ENCODE data around the gene IQCF6. TPM values are rescaled to one million over a fixed set of nuclear protein-coding genes. Genes with fewer than 3 reads are reported as not detected.
"Not testable (repeated sequence)": the region's sequence is repeated elsewhere in the genome, so short reads cannot be mapped to it uniquely, and the experiment has no call there.

Gene IQCF6
- total and polyA plus RNA-seq, 2 donors (not counting 3 experiments of a cell fraction or from before 2014, with no cell fraction given) = not detected

GRCh38 chr3:51759203-51759602 lies 19.8 kb downstream of the IQCF6 start:
- Histone ChIP-seq H2AFZ (ENCODE audit: low read depth, low read length) (no peak overlapping the region), H4K20me1 (replicated peaks; ENCODE audit: control insufficient read depth, extremely low read depth, insufficient read depth, low read length) (no peaks in the 10 kb centered on the region), H3K27ac (ENCODE audit: insufficient read depth, low read depth, low read length) (no peak overlapping the region), H3K9me1 (replicated peaks; ENCODE audit: control insufficient read depth, extremely low read depth, insufficient read depth, low read length) (no peaks in the 10 kb centered on the region), H3K27me3 (ENCODE audit: control insufficient read depth in 2 of 2, insufficient read depth in 2 of 2, low read length in 2 of 2) (no peaks in the 10 kb centered on the region), H3K4me3 (replicated peaks in 1 of 3; ENCODE audit: insufficient read depth in 1 of 3, low read depth in 1 of 3, low read length in 3 of 3) (no peak overlapping the region), H3K4me2 (ENCODE audit: insufficient read depth, low read length) (no peak overlapping the region), H3K4me1 (ENCODE audit: control insufficient read depth, extremely low read depth, insufficient read depth, low read length) (no peaks in the 10 kb centered on the region), H3K79me2 (ENCODE audit: control insufficient read depth, insufficient read depth, low read length) (no peaks in the 10 kb centered on the region), H3K36me3 (ENCODE audit: control insufficient read depth in 2 of 2, extremely low read depth in 1 of 2, insufficient read depth in 2 of 2, low read length in 2 of 2) (no peaks in the 10 kb centered on the region), H3K9me3 (replicated peaks; ENCODE audit: control insufficient read depth, insufficient read depth, low read length) (no peaks in the 10 kb centered on the region), H3K9ac (replicated peaks; ENCODE audit: extremely low read depth, insufficient read depth, low read length) (no peak overlapping the region)
- TF ChIP-seq EZH2 (IDR thresholded peaks at IDR 0.05; ENCODE audit: borderline replicate concordance, low read depth, low read length, severe bottlenecking) (no peak), FOS (IDR thresholded peaks at IDR 0.05; ENCODE audit: borderline replicate concordance, insufficient read depth, low read length) (no peak)
- dilution Hi-C loops (cut with MboI; ENCODE audit: extremely low pct_ligation_motif_present, low sequenced_read_pairs) (no loop called here), intact Hi-C loops (cut with micrococcal nuclease) (no loop called here)
- no TSS peak for BruUV-seq (replicated peaks)
- DNase-seq (ENCODE audit: low read depth, low spot score) (no peak), FAIRE-seq (no peak)
- ChIA-PET POLR2A (no interaction called here), CTCF (no interaction called here)

- H3K36me3 ChIP-seq (ENCODE audit: control insufficient read depth in 2 of 2, extremely low read depth in 1 of 2, insufficient read depth in 2 of 2, low read length in 2 of 2); intact Hi-C loops (cut with micrococcal nuclease); POLR2A ChIA-PET; dilution Hi-C loops (cut with MboI; ENCODE audit: extremely low pct_ligation_motif_present, low sequenced_read_pairs); H3K9ac ChIP-seq (replicated peaks; ENCODE audit: extremely low read depth, insufficient read depth, low read length); H2AFZ ChIP-seq (ENCODE audit: low read depth, low read length); DNase-seq (ENCODE audit: low read depth, low spot score); BruUV-seq (replicated peaks); H3K27ac ChIP-seq (ENCODE audit: insufficient read depth, low read depth, low read length); H3K9me3 ChIP-seq (replicated peaks; ENCODE audit: control insufficient read depth, insufficient read depth, low read length); H3K27me3 ChIP-seq (ENCODE audit: control insufficient read depth in 2 of 2, insufficient read depth in 2 of 2, low read length in 2 of 2); H3K4me3 ChIP-seq (replicated peaks in 1 of 3; ENCODE audit: insufficient read depth in 1 of 3, low read depth in 1 of 3, low read length in 3 of 3); H3K4me2 ChIP-seq (ENCODE audit: insufficient read depth, low read length); H3K9me1 ChIP-seq (replicated peaks; ENCODE audit: control insufficient read depth, extremely low read depth, insufficient read depth, low read length); H3K79me2 ChIP-seq (ENCODE audit: control insufficient read depth, insufficient read depth, low read length); H4K20me1 ChIP-seq (replicated peaks; ENCODE audit: control insufficient read depth, extremely low read depth, insufficient read depth, low read length); FAIRE-seq; H3K4me1 ChIP-seq (ENCODE audit: control insufficient read depth, extremely low read depth, insufficient read depth, low read length): not testable (repeated sequence)
- CTCF ChIA-PET = interaction anchor here (1.3 kb wide), 1 partner anchor 46 kb away, joined by 3 read pairs; no protein-coding TSS in a partner anchor
These were observed 25.0 kb downstream of the IQCF6 start for GRCh38 chr3:51753763-51754750.

Data from endothelial cell of umbilical vein (primary cell).